ENCODE data around the gene RPRD1A. TPM values are rescaled to one million over a fixed set of nuclear protein-coding genes. Genes with fewer than 3 reads are reported as not detected.
A peak's percentile ranks its signal among the peaks of the same experiment; 100 is the strongest.

RPRD1A gene
- polyA plus RNA-seq, 1 of the 3 experiments (the other 2 are of a cell fraction), result 28.9 TPM

DNA sequence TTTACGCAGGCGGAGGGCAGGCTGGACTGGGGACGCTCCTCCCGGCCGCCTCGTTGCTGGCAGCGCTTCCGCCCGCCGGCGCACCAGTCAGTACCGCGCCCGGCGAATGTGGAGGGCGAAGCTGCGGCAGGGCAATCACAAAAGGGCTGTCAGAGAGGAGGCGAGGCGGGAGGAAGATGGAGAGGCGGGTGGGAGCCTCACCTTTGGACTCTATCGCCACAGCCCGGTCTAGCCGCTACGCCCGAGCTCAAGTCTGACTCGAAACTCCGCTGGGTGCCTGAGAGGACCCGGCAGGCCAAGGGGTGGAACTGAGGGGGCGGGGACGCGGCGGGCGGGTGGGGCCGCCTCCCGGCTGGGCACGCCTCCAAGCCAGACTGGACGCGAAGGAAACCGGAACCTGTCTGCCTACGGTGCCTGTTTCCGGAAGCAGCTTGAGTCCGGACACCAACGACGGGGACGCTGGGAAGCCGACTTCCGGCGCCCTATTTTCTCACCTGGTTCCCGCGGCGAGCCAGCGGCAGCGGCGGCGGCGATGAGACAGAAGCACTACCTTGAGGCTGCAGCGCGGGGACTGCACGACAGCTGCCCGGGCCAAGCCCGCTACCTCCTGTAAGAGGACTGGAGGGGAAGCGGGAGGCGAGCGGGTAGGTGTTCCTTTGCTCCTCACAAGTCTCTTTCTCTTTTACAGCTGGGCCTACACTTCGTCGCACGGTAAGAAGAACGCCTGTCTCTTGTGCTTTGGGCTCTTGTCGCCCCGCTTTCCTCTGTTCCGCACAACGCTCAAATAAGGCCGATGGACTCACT is 95.0 kb downstream of the RPRD1A start, which contains the start of gene RMP24:
TSS of gene RMP24 (plus strand) at position 483 of the 804 bp plus-strand sequence.
- POLR2A ChIA-PET, result interaction anchor here (0.8 kb wide), 1 partner anchor 157 kb away, joined by 3 read pairs; the partner anchor contains the start of genes ELP2 and SLC39A6
- peak; percentile 97 for DNase-seq
- Histone ChIP-seq H3K27me3 (ENCODE audit: insufficient read depth) (no peaks in the 10 kb centered on the region), H3K9ac (peak within 1 kb of the TSS; percentile 91), H3K9me2 (no peaks in the 10 kb centered on the region), H2AFZ (ENCODE audit: low read depth) (peak within 1 kb of the TSS; percentile 87), H3F3A (replicated peaks; ENCODE audit: insufficient read depth) (no peaks in the 10 kb centered on the region), H3K4me1 (ENCODE audit: control insufficient read depth in 1 of 2, insufficient read depth in 2 of 2, low read depth in 1 of 2, low read length in 1 of 2) (peaks cover 4 to 7% of the 10 kb centered on the region in 2 experiments; a peak in 3 of 4 replicates), H3K79me2 (ENCODE audit: insufficient read depth) (peaks cover 35% of the 10 kb centered on the region), H3K4me2 (peak within 1 kb of the TSS; percentile 89), H4K20me1 (ENCODE audit: insufficient read depth) (no peaks in the 10 kb centered on the region), H3K4me3 (ENCODE audit: low read depth in 2 of 2, low read length in 1 of 2) (peak within 1 kb of the TSS; percentile 94 to 98), H3K9me3 (no peaks in the 10 kb centered on the region), H3K27ac (ENCODE audit: low read depth in 2 of 2, low read length in 1 of 2) (peak within 1 kb of the TSS; percentile 81 to 95), H3K36me3 (replicated peaks in 1 of 2; ENCODE audit: control insufficient read depth in 1 of 2, insufficient read depth in 2 of 2, low read length in 1 of 2) (peaks cover 27 to 33% of the 10 kb centered on the region in 2 experiments)
- 1% methylated on average over 24 of the region's 73 CpGs for WGBS (ENCODE audit: low lambda C conversion rate)
- CTCF ChIA-PET, result interaction anchor here (2.0 to 3.1 kb wide), 3 partner anchors 22 to 312 kb away, joined by 8 to 14 read pairs (median 12); no protein-coding TSS in a partner anchor
- no peak for TF ChIP-seq NRF1 (IDR thresholded peaks at IDR 0.05; ENCODE audit: low read depth, low read length)
- TF ChIP-seq, protein P1, sequence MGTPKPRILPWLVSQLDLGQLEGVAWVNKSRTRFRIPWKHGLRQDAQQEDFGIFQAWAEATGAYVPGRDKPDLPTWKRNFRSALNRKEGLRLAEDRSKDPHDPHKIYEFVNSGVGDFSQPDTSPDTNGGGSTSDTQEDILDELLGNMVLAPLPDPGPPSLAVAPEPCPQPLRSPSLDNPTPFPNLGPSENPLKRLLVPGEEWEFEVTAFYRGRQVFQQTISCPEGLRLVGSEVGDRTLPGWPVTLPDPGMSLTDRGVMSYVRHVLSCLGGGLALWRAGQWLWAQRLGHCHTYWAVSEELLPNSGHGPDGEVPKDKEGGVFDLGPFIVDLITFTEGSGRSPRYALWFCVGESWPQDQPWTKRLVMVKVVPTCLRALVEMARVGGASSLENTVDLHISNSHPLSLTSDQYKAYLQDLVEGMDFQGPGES (IDR thresholded peaks at IDR 0.05; ENCODE audit: low read depth, low read length), result no peak
- 0 out of 2 replicates have a peak, but pooled peaks have one; percentile 44 for TF ChIP-seq RCOR1 (IDR thresholded peaks at IDR 0.05; ENCODE audit: low read length)
- 0 out of 2 replicates have a peak, but pooled peaks have one; percentile 12 for TF ChIP-seq TCF12 (IDR thresholded peaks at IDR 0.05)
- peak; percentile 89 for TF ChIP-seq TAF1 (IDR thresholded peaks at IDR 0.05; ENCODE audit: borderline replicate concordance, low read depth, low read length)
- TF ChIP-seq YY1 (IDR thresholded peaks at IDR 0.05; ENCODE audit: low read depth), result no peak
- TF ChIP-seq POLR2AphosphoS5 (IDR thresholded peaks at IDR 0.05; ENCODE audit: low read depth, low read length), result peak; percentile 92
- peak; percentile 6; the same call in 1 of the 2 replicates for TF ChIP-seq FOXJ3 (CRISPR knock-in tag; IDR thresholded peaks at IDR 0.05)
- TF ChIP-seq, protein P2, sequence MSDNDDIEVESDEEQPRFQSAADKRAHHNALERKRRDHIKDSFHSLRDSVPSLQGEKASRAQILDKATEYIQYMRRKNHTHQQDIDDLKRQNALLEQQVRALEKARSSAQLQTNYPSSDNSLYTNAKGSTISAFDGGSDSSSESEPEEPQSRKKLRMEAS (IDR thresholded peaks at IDR 0.05; ENCODE audit: low read depth), result peak; percentile 82
- TF ChIP-seq CHD2 (IDR thresholded peaks at IDR 0.05; ENCODE audit: low read length, partially characterized antibody), result peak; percentile 73
- TF ChIP-seq SMC3 (IDR thresholded peaks at IDR 0.05; ENCODE audit: low read depth, low read length), result no peak
- no peak for TF ChIP-seq EP300 (IDR thresholded peaks at IDR 0.05; ENCODE audit: borderline replicate concordance in 1 of 2, low read depth in 1 of 2, low read length in 1 of 2)
- peak; percentile 76 for TF ChIP-seq MXI1 (IDR thresholded peaks at IDR 0.05; ENCODE audit: low read depth, low read length)
- peak; percentile 39; the same call in 1 of the 2 replicates for TF ChIP-seq RFX5 (IDR thresholded peaks at IDR 0.05; ENCODE audit: low read length)
- no peak for TF ChIP-seq RXRA (IDR thresholded peaks at IDR 0.05; ENCODE audit: borderline replicate concordance, low read depth)
- TF ChIP-seq FOXM1 (IDR thresholded peaks at IDR 0.05; ENCODE audit: low read depth), result no peak
- TF ChIP-seq MEF2A (IDR thresholded peaks at IDR 0.05; ENCODE audit: borderline replicate concordance, low read depth), result no peak
- TF ChIP-seq, protein P3, sequence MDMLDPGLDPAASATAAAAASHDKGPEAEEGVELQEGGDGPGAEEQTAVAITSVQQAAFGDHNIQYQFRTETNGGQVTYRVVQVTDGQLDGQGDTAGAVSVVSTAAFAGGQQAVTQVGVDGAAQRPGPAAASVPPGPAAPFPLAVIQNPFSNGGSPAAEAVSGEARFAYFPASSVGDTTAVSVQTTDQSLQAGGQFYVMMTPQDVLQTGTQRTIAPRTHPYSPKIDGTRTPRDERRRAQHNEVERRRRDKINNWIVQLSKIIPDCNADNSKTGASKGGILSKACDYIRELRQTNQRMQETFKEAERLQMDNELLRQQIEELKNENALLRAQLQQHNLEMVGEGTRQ (IDR thresholded peaks at IDR 0.05; ENCODE audit: borderline replicate concordance, low read depth, low read length), result no peak
- no peak for TF ChIP-seq EZH2phosphoT487 (IDR thresholded peaks at IDR 0.05; ENCODE audit: borderline replicate concordance, low read depth)
- peak; percentile 50 for TF ChIP-seq NFIC (IDR thresholded peaks at IDR 0.05; ENCODE audit: borderline replicate concordance)
- no peak for TF ChIP-seq TEAD4 (IDR thresholded peaks at IDR 0.05; ENCODE audit: borderline replicate concordance, insufficient read depth)
- TF ChIP-seq SIN3A (IDR thresholded peaks at IDR 0.05; ENCODE audit: borderline replicate concordance, low read depth, low read length), result peak; percentile 94; the same call in 1 of the 2 replicates
- TF ChIP-seq, protein P4, sequence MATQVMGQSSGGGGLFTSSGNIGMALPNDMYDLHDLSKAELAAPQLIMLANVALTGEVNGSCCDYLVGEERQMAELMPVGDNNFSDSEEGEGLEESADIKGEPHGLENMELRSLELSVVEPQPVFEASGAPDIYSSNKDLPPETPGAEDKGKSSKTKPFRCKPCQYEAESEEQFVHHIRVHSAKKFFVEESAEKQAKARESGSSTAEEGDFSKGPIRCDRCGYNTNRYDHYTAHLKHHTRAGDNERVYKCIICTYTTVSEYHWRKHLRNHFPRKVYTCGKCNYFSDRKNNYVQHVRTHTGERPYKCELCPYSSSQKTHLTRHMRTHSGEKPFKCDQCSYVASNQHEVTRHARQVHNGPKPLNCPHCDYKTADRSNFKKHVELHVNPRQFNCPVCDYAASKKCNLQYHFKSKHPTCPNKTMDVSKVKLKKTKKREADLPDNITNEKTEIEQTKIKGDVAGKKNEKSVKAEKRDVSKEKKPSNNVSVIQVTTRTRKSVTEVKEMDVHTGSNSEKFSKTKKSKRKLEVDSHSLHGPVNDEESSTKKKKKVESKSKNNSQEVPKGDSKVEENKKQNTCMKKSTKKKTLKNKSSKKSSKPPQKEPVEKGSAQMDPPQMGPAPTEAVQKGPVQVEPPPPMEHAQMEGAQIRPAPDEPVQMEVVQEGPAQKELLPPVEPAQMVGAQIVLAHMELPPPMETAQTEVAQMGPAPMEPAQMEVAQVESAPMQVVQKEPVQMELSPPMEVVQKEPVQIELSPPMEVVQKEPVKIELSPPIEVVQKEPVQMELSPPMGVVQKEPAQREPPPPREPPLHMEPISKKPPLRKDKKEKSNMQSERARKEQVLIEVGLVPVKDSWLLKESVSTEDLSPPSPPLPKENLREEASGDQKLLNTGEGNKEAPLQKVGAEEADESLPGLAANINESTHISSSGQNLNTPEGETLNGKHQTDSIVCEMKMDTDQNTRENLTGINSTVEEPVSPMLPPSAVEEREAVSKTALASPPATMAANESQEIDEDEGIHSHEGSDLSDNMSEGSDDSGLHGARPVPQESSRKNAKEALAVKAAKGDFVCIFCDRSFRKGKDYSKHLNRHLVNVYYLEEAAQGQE (IDR thresholded peaks at IDR 0.05; ENCODE audit: low read depth, low read length), result no peak
- TF ChIP-seq, protein P5, sequence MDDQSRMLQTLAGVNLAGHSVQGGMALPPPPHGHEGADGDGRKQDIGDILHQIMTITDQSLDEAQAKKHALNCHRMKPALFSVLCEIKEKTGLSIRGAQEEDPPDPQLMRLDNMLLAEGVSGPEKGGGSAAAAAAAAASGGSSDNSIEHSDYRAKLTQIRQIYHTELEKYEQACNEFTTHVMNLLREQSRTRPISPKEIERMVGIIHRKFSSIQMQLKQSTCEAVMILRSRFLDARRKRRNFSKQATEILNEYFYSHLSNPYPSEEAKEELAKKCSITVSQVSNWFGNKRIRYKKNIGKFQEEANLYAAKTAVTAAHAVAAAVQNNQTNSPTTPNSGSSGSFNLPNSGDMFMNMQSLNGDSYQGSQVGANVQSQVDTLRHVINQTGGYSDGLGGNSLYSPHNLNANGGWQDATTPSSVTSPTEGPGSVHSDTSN (IDR thresholded peaks at IDR 0.05), result no peak
- peak; percentile 4; the same call in 1 of the 2 replicates for TF ChIP-seq GATA2 (CRISPR knock-in tag; IDR thresholded peaks at IDR 0.05)

Measured in SK-N-SH (cell line).